ENCODE data around the gene BMP6.
A peak's percentile ranks its signal among the peaks of the same experiment; 100 is the strongest.

The BMP6 gene

GRCh38 chr6:7697432-7697819 is 28.5 kb upstream of the BMP6 start:
- Histone ChIP-seq H3K9me3 (ENCODE audit: low read length) (no peaks in the 10 kb centered on the region), H3K36me3 (ENCODE audit: insufficient read depth, low read length) (no peaks in the 10 kb centered on the region), H3K4me1 (ENCODE audit: insufficient read depth, low read length) (peaks cover 9% of the 10 kb centered on the region), H2AFZ (ENCODE audit: low read depth, low read length) (no peak overlapping the region), H3K27me3 (ENCODE audit: insufficient read depth, low read length) (no peaks in the 10 kb centered on the region), H3K4me3 (ENCODE audit: low read length) (no peak overlapping the region)

GRCh38 chr6:7697820-7698623 is 27.9 kb upstream of the BMP6 start:
- no peak overlapping the region for H2AFZ ChIP-seq (ENCODE audit: low read depth, low read length)
- H3K9me3 ChIP-seq (ENCODE audit: low read length): no peaks in the 10 kb centered on the region
- H3K4me1 ChIP-seq (ENCODE audit: insufficient read depth, low read length): peaks cover 9% of the 10 kb centered on the region
- H3K36me3 ChIP-seq (ENCODE audit: insufficient read depth, low read length): no peaks in the 10 kb centered on the region
- H3K4me3 ChIP-seq (ENCODE audit: low read length): no peak overlapping the region
- H3K27me3 ChIP-seq (ENCODE audit: insufficient read depth, low read length): no peaks in the 10 kb centered on the region

GRCh38 chr6:7701212-7701834 is 24.6 kb upstream of the BMP6 start:
- no peak overlapping the region for H3K4me3 ChIP-seq (ENCODE audit: low read length)
- no peaks in the 10 kb centered on the region for H3K9me3 ChIP-seq (ENCODE audit: low read length)
- peaks cover 9% of the 10 kb centered on the region for H3K4me1 ChIP-seq (ENCODE audit: insufficient read depth, low read length)
- no peaks in the 10 kb centered on the region for H3K36me3 ChIP-seq (ENCODE audit: insufficient read depth, low read length)
- H2AFZ ChIP-seq (ENCODE audit: low read depth, low read length): no peak overlapping the region
- no peaks in the 10 kb centered on the region for H3K27me3 ChIP-seq (ENCODE audit: insufficient read depth, low read length)

GRCh38 chr6:7703148-7703680 is 22.7 kb upstream of the BMP6 start:
- no peak overlapping the region for H3K4me3 ChIP-seq (ENCODE audit: low read length)

GRCh38 chr6:7705483-7705882 is 20.4 kb upstream of the BMP6 start:
- peaks cover under 1% of the 10 kb centered on the region for H3K4me1 ChIP-seq (ENCODE audit: insufficient read depth, low read length)
- no peaks in the 10 kb centered on the region for H3K36me3 ChIP-seq (ENCODE audit: insufficient read depth, low read length)
- no peaks in the 10 kb centered on the region for H3K27me3 ChIP-seq (ENCODE audit: insufficient read depth, low read length)
- H3K4me3 ChIP-seq (ENCODE audit: low read length): no peak overlapping the region
- no peak overlapping the region for H2AFZ ChIP-seq (ENCODE audit: low read depth, low read length)
- H3K9me3 ChIP-seq (ENCODE audit: low read length): no peaks in the 10 kb centered on the region

More at GRCh38 chr6:7703148-7703680, 22.7 kb upstream of the BMP6 start:
- Histone ChIP-seq H3K36me3 (ENCODE audit: insufficient read depth, low read length) (no peaks in the 10 kb centered on the region), H2AFZ (ENCODE audit: low read depth, low read length) (no peak overlapping the region), H3K27me3 (ENCODE audit: insufficient read depth, low read length) (no peaks in the 10 kb centered on the region), H3K4me1 (ENCODE audit: insufficient read depth, low read length) (peaks cover 9% of the 10 kb centered on the region), H3K9me3 (ENCODE audit: low read length) (no peaks in the 10 kb centered on the region)

GRCh38 chr6:7706269-7706668 is 19.6 kb upstream of the BMP6 start:
- Histone ChIP-seq H2AFZ (ENCODE audit: low read depth, low read length) (no peak overlapping the region), H3K9me3 (ENCODE audit: low read length) (no peaks in the 10 kb centered on the region), H3K36me3 (ENCODE audit: insufficient read depth, low read length) (no peaks in the 10 kb centered on the region), H3K27me3 (ENCODE audit: insufficient read depth, low read length) (no peaks in the 10 kb centered on the region), H3K4me1 (ENCODE audit: insufficient read depth, low read length) (no peaks in the 10 kb centered on the region), H3K4me3 (ENCODE audit: low read length) (no peak overlapping the region)

- no peak overlapping the region for H3K4me3 ChIP-seq (ENCODE audit: low read length)
- no peaks in the 10 kb centered on the region for H3K9me3 ChIP-seq (ENCODE audit: low read length)
- H3K4me1 ChIP-seq (ENCODE audit: insufficient read depth, low read length): no peaks in the 10 kb centered on the region
- H3K36me3 ChIP-seq (ENCODE audit: insufficient read depth, low read length): no peaks in the 10 kb centered on the region
- H3K27me3 ChIP-seq (ENCODE audit: insufficient read depth, low read length): no peaks in the 10 kb centered on the region
- H2AFZ ChIP-seq (ENCODE audit: low read depth, low read length): no peak overlapping the region
Measured at GRCh38 chr6:7707787-7708186, 18.1 kb upstream of the BMP6 start.

GRCh38 chr6:7719364-7719850 is 6.5 kb upstream of the BMP6 start:
- no peaks in the 10 kb centered on the region for H3K4me1 ChIP-seq (ENCODE audit: insufficient read depth, low read length)
- H2AFZ ChIP-seq (ENCODE audit: low read depth, low read length): no peak overlapping the region
- H3K9me3 ChIP-seq (ENCODE audit: low read length): no peaks in the 10 kb centered on the region
- H3K36me3 ChIP-seq (ENCODE audit: insufficient read depth, low read length): no peaks in the 10 kb centered on the region
- no peak overlapping the region for H3K4me3 ChIP-seq (ENCODE audit: low read length)
- H3K27me3 ChIP-seq (ENCODE audit: insufficient read depth, low read length): peaks cover 12% of the 10 kb centered on the region

GRCh38 chr6:7720346-7720745 is 5.6 kb upstream of the BMP6 start:
- no peaks in the 10 kb centered on the region for H3K9me3 ChIP-seq (ENCODE audit: low read length)
- no peak overlapping the region for H2AFZ ChIP-seq (ENCODE audit: low read depth, low read length)
- no peaks in the 10 kb centered on the region for H3K4me1 ChIP-seq (ENCODE audit: insufficient read depth, low read length)
- no peak overlapping the region for H3K4me3 ChIP-seq (ENCODE audit: low read length)
- no peaks in the 10 kb centered on the region for H3K36me3 ChIP-seq (ENCODE audit: insufficient read depth, low read length)
- peaks cover 21% of the 10 kb centered on the region for H3K27me3 ChIP-seq (ENCODE audit: insufficient read depth, low read length)

- Histone ChIP-seq H3K4me1 (ENCODE audit: insufficient read depth, low read length) (peaks cover 5% of the 10 kb centered on the region), H3K27me3 (ENCODE audit: insufficient read depth, low read length) (peaks cover 28% of the 10 kb centered on the region)
Measured at GRCh38 chr6:7721649-7722048, 4.2 kb upstream of the BMP6 start.

GRCh38 chr6:7723041-7723447 is 2.9 kb upstream of the BMP6 start:
- Histone ChIP-seq H3K9me3 (ENCODE audit: low read length) (no peaks in the 10 kb centered on the region), H3K36me3 (ENCODE audit: insufficient read depth, low read length) (no peaks in the 10 kb centered on the region), H2AFZ (ENCODE audit: low read depth, low read length) (no peak overlapping the region), H3K4me3 (ENCODE audit: low read length) (no peak overlapping the region), H3K27me3 (ENCODE audit: insufficient read depth, low read length) (peaks cover 39% of the 10 kb centered on the region), H3K4me1 (ENCODE audit: insufficient read depth, low read length) (peaks cover 16% of the 10 kb centered on the region)

More at GRCh38 chr6:7721649-7722048, 4.2 kb upstream of the BMP6 start:
- Histone ChIP-seq H2AFZ (ENCODE audit: low read depth, low read length) (no peak overlapping the region), H3K4me3 (ENCODE audit: low read length) (no peak overlapping the region), H3K36me3 (ENCODE audit: insufficient read depth, low read length) (no peaks in the 10 kb centered on the region), H3K9me3 (ENCODE audit: low read length) (no peaks in the 10 kb centered on the region)

GRCh38 chr6:7723554-7723953 is 2.3 kb upstream of the BMP6 start:
- no peak overlapping the region for H2AFZ ChIP-seq (ENCODE audit: low read depth, low read length)
- H3K9me3 ChIP-seq (ENCODE audit: low read length): no peaks in the 10 kb centered on the region
- no peaks in the 10 kb centered on the region for H3K36me3 ChIP-seq (ENCODE audit: insufficient read depth, low read length)
- H3K4me1 ChIP-seq (ENCODE audit: insufficient read depth, low read length): peaks cover 21% of the 10 kb centered on the region
- no peak overlapping the region for H3K4me3 ChIP-seq (ENCODE audit: low read length)
- peaks cover 41% of the 10 kb centered on the region for H3K27me3 ChIP-seq (ENCODE audit: insufficient read depth, low read length)

- Histone ChIP-seq H3K36me3 (ENCODE audit: insufficient read depth, low read length) (no peaks in the 10 kb centered on the region), H3K4me1 (ENCODE audit: insufficient read depth, low read length) (peaks cover 32% of the 10 kb centered on the region), H3K27me3 (ENCODE audit: insufficient read depth, low read length) (peaks cover 56% of the 10 kb centered on the region), H2AFZ (ENCODE audit: low read depth, low read length) (no peak overlapping the region), H3K9me3 (ENCODE audit: low read length) (no peaks in the 10 kb centered on the region), H3K4me3 (ENCODE audit: low read length) (peak overlapping the region; percentile 48)
Measured at GRCh38 chr6:7725412-7725811, 487 bp upstream of the BMP6 start.

Measured in neuron (in vitro differentiated cells).